Measurements from ENCODE around the gene GLCE. TPM values are rescaled to one million over a fixed set of nuclear protein-coding genes. Genes with fewer than 3 reads are reported as not detected.

The GLCE gene
- total RNA-seq, 4 donors from 2014 or later, result 11.6 to 20.3 (median 16.0) TPM

DNA sequence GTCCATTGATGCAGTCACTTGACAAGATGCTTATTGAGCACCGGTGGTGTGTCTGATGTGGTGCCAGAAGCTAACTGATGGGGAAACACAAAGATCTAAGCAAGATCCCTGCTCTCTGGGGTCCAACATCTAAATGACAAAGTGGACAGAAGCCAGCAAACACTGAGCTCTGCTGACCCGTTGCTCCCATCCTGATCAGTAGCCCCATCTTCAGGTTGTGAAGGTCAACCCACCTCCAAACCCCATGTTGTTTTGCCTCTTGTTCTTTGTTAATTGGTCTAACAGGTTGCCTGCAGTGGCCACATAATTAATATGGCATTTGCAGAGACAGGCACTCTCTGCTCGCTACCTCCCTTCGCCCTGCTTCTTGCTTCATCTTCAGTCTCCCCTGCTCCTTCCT lies 21.5 kb upstream of the GLCE start:
- DNase-seq (ENCODE audit: low spot score in 2 of 2), result no peak

DNA sequence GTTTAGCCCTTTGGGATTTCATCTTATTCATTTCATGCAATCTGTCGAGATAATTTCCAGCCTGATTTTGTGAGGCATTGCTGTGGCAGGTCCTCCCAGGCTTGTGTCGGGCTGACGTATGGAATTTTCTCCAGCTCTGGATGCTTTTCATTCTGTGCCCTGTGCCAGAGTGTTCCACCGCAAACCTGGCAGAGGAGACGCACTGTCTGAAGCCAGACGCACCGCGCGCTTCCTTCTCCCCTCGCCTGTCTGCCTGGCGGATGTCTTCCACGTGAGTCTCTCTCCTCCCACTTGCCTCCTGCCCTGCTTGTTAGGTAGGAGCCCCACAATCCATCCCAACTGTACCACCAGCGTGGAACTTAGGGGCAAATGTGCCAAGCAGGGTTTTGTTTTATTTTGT lies 20.1 kb upstream of the GLCE start:
- Histone ChIP-seq H3K9me3 (no peaks in the 10 kb centered on the region), H3K36me3 (no peaks in the 10 kb centered on the region), H3K27ac (no peak overlapping the region), H3K4me1 (no peaks in the 10 kb centered on the region), H3K4me3 (no peak overlapping the region), H3K27me3 (no peaks in the 10 kb centered on the region)
- no peak for DNase-seq (ENCODE audit: low spot score in 2 of 2)
- TF ChIP-seq POLR2A (IDR thresholded peaks at IDR 0.05) (no peak), EP300 (IDR thresholded peaks at IDR 0.05) (no peak)
- TF ChIP-seq, protein P1, sequence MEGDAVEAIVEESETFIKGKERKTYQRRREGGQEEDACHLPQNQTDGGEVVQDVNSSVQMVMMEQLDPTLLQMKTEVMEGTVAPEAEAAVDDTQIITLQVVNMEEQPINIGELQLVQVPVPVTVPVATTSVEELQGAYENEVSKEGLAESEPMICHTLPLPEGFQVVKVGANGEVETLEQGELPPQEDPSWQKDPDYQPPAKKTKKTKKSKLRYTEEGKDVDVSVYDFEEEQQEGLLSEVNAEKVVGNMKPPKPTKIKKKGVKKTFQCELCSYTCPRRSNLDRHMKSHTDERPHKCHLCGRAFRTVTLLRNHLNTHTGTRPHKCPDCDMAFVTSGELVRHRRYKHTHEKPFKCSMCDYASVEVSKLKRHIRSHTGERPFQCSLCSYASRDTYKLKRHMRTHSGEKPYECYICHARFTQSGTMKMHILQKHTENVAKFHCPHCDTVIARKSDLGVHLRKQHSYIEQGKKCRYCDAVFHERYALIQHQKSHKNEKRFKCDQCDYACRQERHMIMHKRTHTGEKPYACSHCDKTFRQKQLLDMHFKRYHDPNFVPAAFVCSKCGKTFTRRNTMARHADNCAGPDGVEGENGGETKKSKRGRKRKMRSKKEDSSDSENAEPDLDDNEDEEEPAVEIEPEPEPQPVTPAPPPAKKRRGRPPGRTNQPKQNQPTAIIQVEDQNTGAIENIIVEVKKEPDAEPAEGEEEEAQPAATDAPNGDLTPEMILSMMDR (IDR thresholded peaks at IDR 0.05), result no peak
- WGBS, 2 donors, result 81 to 91% methylated on average over 13 of the region's 13 CpGs

More for the DNA sequence above, 21.5 kb upstream of the GLCE start:
- no peaks in the 10 kb centered on the region for H3K4me1 ChIP-seq
- H3K27me3 ChIP-seq, result no peaks in the 10 kb centered on the region
- no peak overlapping the region for H3K4me3 ChIP-seq
- WGBS, 2 donors, result 57 to 65% methylated on average over 4 of the region's 4 CpGs
- no peaks in the 10 kb centered on the region for H3K9me3 ChIP-seq
- no peak overlapping the region for H3K27ac ChIP-seq
- no peaks in the 10 kb centered on the region for H3K36me3 ChIP-seq
- no peak for TF ChIP-seq POLR2A (IDR thresholded peaks at IDR 0.05)
- TF ChIP-seq EP300 (IDR thresholded peaks at IDR 0.05), result no peak
- TF ChIP-seq, protein P1 (IDR thresholded peaks at IDR 0.05), result no peak

DNA sequence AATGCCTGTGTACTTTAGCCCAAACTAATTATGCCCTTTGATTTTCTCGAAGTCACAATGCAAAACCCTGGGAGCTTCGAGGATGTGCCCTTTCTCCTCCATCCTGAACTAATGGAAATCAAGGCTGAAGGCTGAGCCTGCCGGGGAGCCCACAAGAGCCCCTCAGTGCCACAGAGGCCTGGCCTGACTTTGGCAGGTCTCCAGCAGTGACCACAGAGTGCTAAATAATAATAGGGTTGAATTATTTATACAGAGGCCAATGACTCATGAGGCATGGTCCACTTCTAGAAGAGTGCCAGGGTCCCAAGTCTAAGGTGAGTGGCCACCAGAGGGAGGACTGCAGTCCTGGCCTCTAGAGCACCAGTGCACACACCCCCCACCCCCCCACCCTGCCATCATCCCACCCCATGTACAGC lies 19.1 kb upstream of the GLCE start:
- Histone ChIP-seq H3K4me3 (no peak overlapping the region), H3K9me3 (no peaks in the 10 kb centered on the region), H3K27ac (no peak overlapping the region), H3K27me3 (no peaks in the 10 kb centered on the region), H3K36me3 (no peaks in the 10 kb centered on the region), H3K4me1 (peaks cover 0 to 9% (median 0%) of the 10 kb centered on the region in 4 donors)
- TF ChIP-seq, protein P1 (IDR thresholded peaks at IDR 0.05), result no peak
- TF ChIP-seq EP300 (IDR thresholded peaks at IDR 0.05) (no peak), POLR2A (IDR thresholded peaks at IDR 0.05) (no peak)
- no peak for DNase-seq (ENCODE audit: low spot score in 2 of 2)
- WGBS, 2 donors, result 41 to 45% methylated on average over 3 of the region's 3 CpGs

DNA sequence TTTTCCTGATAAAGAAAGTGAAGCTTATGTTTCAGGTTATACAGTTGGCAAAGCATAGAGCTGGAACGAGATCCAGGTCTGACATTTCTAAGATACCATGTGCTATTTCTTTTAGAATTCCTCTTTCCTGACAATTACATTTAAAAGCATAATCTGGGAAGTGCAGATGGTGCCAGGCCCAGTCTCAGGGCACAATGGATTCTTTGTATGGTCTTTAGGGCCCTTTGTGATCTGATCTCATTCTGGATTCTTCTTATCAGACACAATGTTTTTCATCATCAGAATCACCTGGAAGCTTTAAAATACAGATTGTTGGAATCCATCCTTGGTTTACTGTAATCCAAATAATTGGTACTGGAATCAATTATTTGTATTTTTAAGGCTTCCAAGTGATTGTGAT lies 18.6 kb upstream of the GLCE start:
- H3K27me3 ChIP-seq, result no peaks in the 10 kb centered on the region

DNA sequence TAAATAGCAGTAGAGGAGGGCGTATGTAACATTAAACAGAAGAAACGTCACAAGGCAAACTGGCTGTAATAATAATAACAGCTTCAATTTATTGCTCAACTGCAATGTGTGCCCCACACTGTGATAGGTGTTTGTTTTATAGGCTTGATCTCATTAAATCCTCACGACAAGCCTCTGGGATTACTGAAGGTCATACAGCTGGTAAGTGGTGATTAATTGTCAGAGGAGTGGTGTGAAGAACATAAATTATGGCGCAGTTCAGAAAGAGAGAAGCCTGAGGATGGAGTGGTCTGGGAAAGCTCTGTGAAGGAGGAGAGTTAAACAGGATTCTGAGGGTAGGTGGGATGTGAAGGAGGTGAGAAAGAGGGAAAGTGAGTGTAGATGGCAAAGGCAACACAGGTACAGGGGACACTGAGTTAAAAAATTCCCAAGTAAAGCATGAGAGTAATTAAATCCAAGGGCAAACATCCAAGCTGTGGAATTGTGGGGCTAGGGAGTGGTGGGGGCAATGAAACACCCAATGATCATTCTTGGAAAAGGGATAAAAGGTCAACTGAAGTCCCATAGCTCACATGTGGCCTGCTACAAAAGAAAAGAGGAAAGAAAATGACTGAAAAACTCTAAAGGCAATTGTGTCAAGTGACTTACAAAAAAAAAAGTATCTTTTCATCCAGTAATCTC lies 16.5 kb upstream of the GLCE start:
- Histone ChIP-seq H3K36me3 (no peaks in the 10 kb centered on the region), H3K4me1 (peaks cover 0 to 9% (median 0%) of the 10 kb centered on the region in 4 donors), H3K27ac (no peak overlapping the region), H3K27me3 (no peaks in the 10 kb centered on the region), H3K4me3 (no peak overlapping the region), H3K9me3 (no peaks in the 10 kb centered on the region)
- DNase-seq (ENCODE audit: low spot score in 2 of 2), result no peak
- WGBS, 2 donors, result 50% methylated on average over 4 of the region's 4 CpGs
- TF ChIP-seq POLR2A (IDR thresholded peaks at IDR 0.05) (no peak), EP300 (IDR thresholded peaks at IDR 0.05) (no peak)
- TF ChIP-seq, protein P1 (IDR thresholded peaks at IDR 0.05), result no peak

More for the DNA sequence above, 18.6 kb upstream of the GLCE start:
- TF ChIP-seq POLR2A (IDR thresholded peaks at IDR 0.05) (no peak), EP300 (IDR thresholded peaks at IDR 0.05) (no peak)
- TF ChIP-seq, protein P1 (IDR thresholded peaks at IDR 0.05), result no peak
- Histone ChIP-seq H3K4me1 (peaks cover 0 to 9% (median 0%) of the 10 kb centered on the region in 4 donors), H3K4me3 (no peak overlapping the region), H3K36me3 (no peaks in the 10 kb centered on the region), H3K27ac (no peak overlapping the region), H3K9me3 (no peaks in the 10 kb centered on the region)
- DNase-seq (ENCODE audit: low spot score in 2 of 2), result no peak
- 49 to 50% methylated on average over 1 of the region's 1 CpG for WGBS, 2 donors
